HCT116 (cell line): ENCODE measurements around the gene SLC25A43. TPM values are rescaled to one million over a fixed set of nuclear protein-coding genes. Genes with fewer than 3 reads are reported as not detected.

Experiments used
- ATAC-seq: fragments of 200-7000 bp; cut with Tn5 transposase; 2 replicates; pipeline ENCODE4 v1.9.1; 2020; ENCODE audit warnings: mild to moderate bottlenecking, moderate library complexity
- BruUV-seq: library from RNA; stranded (reverse); fragments of 400-500 nt; replicated peaks from 2 replicates; lab custom pipeline; 2021; lab: Mats Ljungman, UMichigan
- CTCF ChIA-PET: fragments of 300-600 bp; sonication (Branson Sonifier 250); formaldehyde crosslinking; loops from one replicate; lab custom pipeline; 2021; ENCODE audit warnings: antibody characterized with exemption; lab: Charles Lee
- POLR2A ChIA-PET: fragments of 300-600, 350-600 bp; sonication (Branson Sonifier 250); formaldehyde crosslinking; loops from one replicate; lab custom pipeline; 2021; ENCODE audit warnings: antibody characterized with exemption; lab: Charles Lee
- RAD21 ChIA-PET, 2 experiments: fragments of 300-600 bp; sonication (Branson Sonifier 250); formaldehyde crosslinking; loops; one replicate each; lab custom pipeline; 2023; ENCODE audit warnings: low total read pairs in 2 of 2; ENCODE audit not compliant: uncharacterized antibody in 2 of 2, unreplicated experiment in 2 of 2, low non-redundant PET in 1 of 2; lab: Charles Lee
- DNase-seq: peaks from one replicate; pipeline ENCODE4 v3.0.0-alpha.2; 2010; ENCODE audit warnings: low read depth, low spot score
- H2AFZ ChIP-seq: fragments of 200-600 bp; shearing (Covaris generic), sonication (generic); 2 replicates; pipeline ENCODE4 v1.6.1; 2017; ENCODE audit warnings: low read depth, mixed run types, mixed read lengths, antibody characterized with exemption, low read length; ENCODE audit not compliant: poor library complexity, severe bottlenecking
- H3K27ac ChIP-seq: 2 replicates; pipeline ENCODE4 v1.5.1; 2012; ENCODE audit warnings: low read depth, low read length
- H3K27me3 ChIP-seq: fragments of 200-600 bp; sonication (generic); 2 replicates; pipeline ENCODE4 v1.6.1; 2016; ENCODE audit warnings: mixed run types, low read length, mixed read lengths; ENCODE audit not compliant: insufficient read depth
- H3K36me3 ChIP-seq, 2 experiments: fragments of 200-500 bp in 1 of 2; fragments of 200-600 bp in 1 of 2; sonication (Bioruptor generic) in 1 of 2; sonication (generic) in 1 of 2; 2 replicates each; pipeline versions ENCODE4 v1.5.1 to v1.6.1; 2014 to 2016; ENCODE audit warnings: low read length in 2 of 2, inconsistent platforms in 1 of 2, mixed read lengths in 1 of 2, mixed run types in 1 of 2; ENCODE audit not compliant: insufficient read depth in 2 of 2, control insufficient read depth in 1 of 2
- H3K4me1 ChIP-seq, 2 experiments: fragments of 200-600 bp in 1 of 2; sonication (generic) in 1 of 2; 2 replicates each; pipeline versions ENCODE4 v1.5.1 to v1.6.1; 2012 to 2017; ENCODE audit warnings: low read length in 2 of 2, inconsistent platforms in 1 of 2, mild to moderate bottlenecking in 1 of 2, mixed read lengths in 1 of 2, mixed run types in 1 of 2, moderate library complexity in 1 of 2; ENCODE audit not compliant: insufficient read depth in 2 of 2, control insufficient read depth in 1 of 2
- H3K4me2 ChIP-seq: fragments of 200-600 bp; sonication (generic); 2 replicates; pipeline ENCODE4 v1.6.1; 2017; ENCODE audit warnings: mixed run types, low read length, mixed read lengths
- H3K4me3 ChIP-seq, 2 experiments: fragments of 200-600 bp in 1 of 2; sonication (generic) in 1 of 2; replicated peaks in 1 of 2; 2 replicates each; pipeline ENCODE4 v1.5.1; 2011 to 2016; ENCODE audit warnings: low read length in 2 of 2, control low read depth in 1 of 2, low read depth in 1 of 2, mild to moderate bottlenecking in 1 of 2, mixed read lengths in 1 of 2, mixed run types in 1 of 2
- H3K79me2 ChIP-seq: fragments of 200-600 bp; sonication (generic); 2 replicates; pipeline ENCODE4 v1.6.1; 2017; ENCODE audit warnings: mild to moderate bottlenecking, mixed run types, low read length, moderate library complexity, mixed read lengths; ENCODE audit not compliant: insufficient read depth
- H3K9ac ChIP-seq: fragments of 200-600 bp; sonication (generic); 2 replicates; pipeline ENCODE4 v1.6.1; 2016; ENCODE audit warnings: low read length, mixed read lengths
- H3K9me2 ChIP-seq: fragments of 200-600 bp; sonication (generic), shearing (Covaris generic); 2 replicates; pipeline ENCODE4 v1.6.1; 2017; ENCODE audit warnings: mixed run types, mild to moderate bottlenecking, moderate library complexity; ENCODE audit not compliant: insufficient read depth
- H3K9me3 ChIP-seq, 2 experiments: fragments of 200-500 bp in 1 of 2; fragments of 200-600 bp in 1 of 2; sonication (Bioruptor generic) in 1 of 2; sonication (generic) in 1 of 2; 2 replicates each; pipeline ENCODE4 v1.6.1; 2014 to 2017; ENCODE audit warnings: low read length in 2 of 2, mixed read lengths in 2 of 2, inconsistent platforms in 1 of 2, low read depth in 1 of 2, mild to moderate bottlenecking in 1 of 2, mixed run types in 1 of 2, moderate library complexity in 1 of 2; ENCODE audit not compliant: control insufficient read depth in 1 of 2, insufficient read depth in 1 of 2
- H4K20me1 ChIP-seq: fragments of 200-600 bp; sonication (generic), shearing (Covaris generic); 2 replicates; pipeline ENCODE4 v1.6.1; 2017; ENCODE audit warnings: mixed run types, mild to moderate bottlenecking, moderate library complexity; ENCODE audit not compliant: insufficient read depth
- ATF3 ChIP-seq: IDR thresholded peaks from 2 replicates; pipeline ENCODE4 v1.6.1; 2012
- CBX3 ChIP-seq: IDR thresholded peaks from 2 replicates; pipeline ENCODE4 v1.6.1; 2012; ENCODE audit warnings: low read depth
- CEBPB ChIP-seq: IDR thresholded peaks from 2 replicates; pipeline ENCODE4 v1.6.1; 2012; ENCODE audit warnings: low read depth
- CTCF ChIP-seq, 3 experiments: fragments of 200-600 bp in 1 of 3; sonication (generic) in 1 of 3; IDR thresholded peaks in 2 of 3; conservative IDR thresholded peaks in 1 of 3; 2 replicates each; pipeline ENCODE4 v1.5.1; 2012 to 2017; ENCODE audit warnings: low read depth in 2 of 3, low read length in 2 of 3, antibody characterized with exemption in 1 of 3, borderline replicate concordance in 1 of 3, control low read depth in 1 of 3, mild to moderate bottlenecking in 1 of 3, mixed read lengths in 1 of 3, mixed run types in 1 of 3, moderate library complexity in 1 of 3; ENCODE audit not compliant: insufficient read depth in 1 of 3
- EGR1 ChIP-seq: IDR thresholded peaks from 2 replicates; pipeline ENCODE4 v1.6.1; 2012; ENCODE audit warnings: low read depth
- ELF1 ChIP-seq: IDR thresholded peaks from 2 replicates; pipeline ENCODE4 v1.6.1; 2012; ENCODE audit warnings: low read depth, borderline replicate concordance
- EZH2 ChIP-seq: fragments of 200-600 bp; sonication (generic); IDR thresholded peaks from 2 replicates; pipeline ENCODE4 v1.6.1; 2017; ENCODE audit warnings: antibody characterized with exemption, mixed run types
- EZH2phosphoT487 ChIP-seq: fragments of 200-600 bp; IDR thresholded peaks from 2 replicates; pipeline ENCODE4 v1.6.1; 2018; ENCODE audit warnings: antibody characterized with exemption, borderline replicate concordance
- JUND ChIP-seq: IDR thresholded peaks from 2 replicates; pipeline ENCODE4 v1.6.1; 2012
- MAX ChIP-seq: IDR thresholded peaks from 2 replicates; pipeline ENCODE4 v1.6.1; 2012
- RAD21 ChIP-seq: IDR thresholded peaks from 2 replicates; pipeline ENCODE4 v1.6.1; 2012; ENCODE audit warnings: low read depth, mild to moderate bottlenecking
- REST ChIP-seq: IDR thresholded peaks from 2 replicates; pipeline ENCODE4 v1.6.1; 2012; ENCODE audit warnings: low read depth
- SIN3A ChIP-seq: IDR thresholded peaks from 2 replicates; pipeline ENCODE4 v1.6.1; 2012; ENCODE audit warnings: low read depth
- SP1 ChIP-seq: IDR thresholded peaks from 2 replicates; pipeline ENCODE4 v1.6.1; 2012; ENCODE audit warnings: low read depth
- SRF ChIP-seq: IDR thresholded peaks from 2 replicates; pipeline ENCODE4 v1.6.1; 2012; ENCODE audit warnings: low read depth
- YY1 ChIP-seq: IDR thresholded peaks from 2 replicates; pipeline ENCODE4 v1.6.1; 2011; ENCODE audit warnings: low read length, low read depth, moderate library complexity, mild to moderate bottlenecking; ENCODE audit not compliant: insufficient replicate concordance; ENCODE audit errors: extremely low read depth
- ZBTB33 ChIP-seq: IDR thresholded peaks from 2 replicates; pipeline ENCODE4 v1.6.1; 2011; ENCODE audit warnings: mild to moderate bottlenecking, low read length, moderate library complexity; ENCODE audit not compliant: insufficient replicate concordance; ENCODE audit errors: extremely low read depth
- ZNF274 ChIP-seq: fragments of 200-500 bp; sonication (Bioruptor generic); IDR thresholded peaks from 2 replicates; pipeline ENCODE4 v1.6.1; 2014; ENCODE audit warnings: mild to moderate bottlenecking, low read depth, low read length, inconsistent platforms
- intact Hi-C: fragments of 100-400 bp; cut with micrococcal nuclease; formaldehyde crosslinking; loops from 2 replicates; pipeline ENCODE4 v1.10.0; 2022
- total RNA-seq: library from RNA; stranded (reverse); gene quantifications from one replicate; pipeline ENCODE4 v1.2.1, GENCODE V29; 2021; ENCODE audit not compliant: unreplicated experiment

The SLC25A43 gene
- total RNA-seq, 1 experiment from 2014 or later: 14.1 TPM

- no peak for ATAC-seq
- POLR2A ChIA-PET: no interaction called here
These were observed 25.9 kb downstream of the SLC25A43 start for GRCh38 chrX:119424999-119425398.

More at GRCh38 chrX:119424999-119425398, 25.9 kb downstream of the SLC25A43 start:
- BruUV-seq: no TSS peak
- H3K27me3 ChIP-seq: no peaks in the 10 kb centered on the region
- no peaks in the 10 kb centered on the region for H3K9me2 ChIP-seq
- no peak overlapping the region for H3K9ac ChIP-seq
- no peaks in the 10 kb centered on the region for H3K9me3 ChIP-seq
- H3K27ac ChIP-seq: no peak overlapping the region
- H3K4me2 ChIP-seq: no peak overlapping the region
- H3K36me3 ChIP-seq: no peaks in the 10 kb centered on the region; a peak in 1 of 4 replicates
- H3K79me2 ChIP-seq: no peaks in the 10 kb centered on the region
- TF ChIP-seq EZH2 (no peak), MAX (no peak), CTCF (IDR thresholded peaks at IDR 0.05 in 2 of 3, conservative IDR thresholded peaks at IDR 0.05 in 1 of 3; ENCODE audit: borderline replicate concordance in 1 of 3, insufficient read depth in 1 of 3, low read depth in 2 of 3, low read length in 2 of 3) (no peak), JUND (no peak), ELF1 (no peak), SP1 (no peak), EGR1 (no peak), RAD21 (no peak), ZNF274 (no peak), CEBPB (no peak), ZBTB33 (no peak), SRF (no peak), EZH2phosphoT487 (no peak), REST (no peak), SIN3A (no peak), YY1 (no peak), CBX3 (no peak), ATF3 (no peak)
- TF ChIP-seq, all 23 proteins: peak for 0
- no peak for DNase-seq
- H3K4me3 ChIP-seq: no peak overlapping the region
- H2AFZ ChIP-seq: no peak overlapping the region
- H3K4me1 ChIP-seq: peaks cover 0 to 4% of the 10 kb centered on the region in 2 experiments; a peak in 1 of 4 replicates
- intact Hi-C loops: no loop called here
- H4K20me1 ChIP-seq: no peaks in the 10 kb centered on the region
- CTCF ChIA-PET: no interaction called here
- RAD21 ChIA-PET: no interaction called here
